HCT116 (cell line): ENCODE measurements around the gene IL19. TPM values are rescaled to one million over a fixed set of nuclear protein-coding genes. Genes with fewer than 3 reads are reported as not detected.

Source experiments
- ATAC-seq: fragments of 200-7000 bp; cut with Tn5 transposase; 2 replicates; pipeline ENCODE4 v1.9.1; 2020; ENCODE audit warnings: mild to moderate bottlenecking, moderate library complexity
- BruUV-seq: library from RNA; stranded (reverse); fragments of 400-500 nt; replicated peaks from 2 replicates; lab custom pipeline; 2021; lab: Mats Ljungman, UMichigan
- CTCF ChIA-PET: fragments of 300-600 bp; sonication (Branson Sonifier 250); formaldehyde crosslinking; loops from one replicate; lab custom pipeline; 2021; ENCODE audit warnings: antibody characterized with exemption; lab: Charles Lee
- POLR2A ChIA-PET: fragments of 300-600, 350-600 bp; sonication (Branson Sonifier 250); formaldehyde crosslinking; loops from one replicate; lab custom pipeline; 2021; ENCODE audit warnings: antibody characterized with exemption; lab: Charles Lee
- RAD21 ChIA-PET, 2 experiments: fragments of 300-600 bp; sonication (Branson Sonifier 250); formaldehyde crosslinking; loops; one replicate each; lab custom pipeline; 2023; ENCODE audit warnings: low total read pairs in 2 of 2; ENCODE audit not compliant: uncharacterized antibody in 2 of 2, unreplicated experiment in 2 of 2, low non-redundant PET in 1 of 2; lab: Charles Lee
- DNase-seq: peaks from one replicate; pipeline ENCODE4 v3.0.0-alpha.2; 2010; ENCODE audit warnings: low read depth, low spot score
- H2AFZ ChIP-seq: fragments of 200-600 bp; shearing (Covaris generic), sonication (generic); 2 replicates; pipeline ENCODE4 v1.6.1; 2017; ENCODE audit warnings: low read depth, mixed run types, mixed read lengths, antibody characterized with exemption, low read length; ENCODE audit not compliant: poor library complexity, severe bottlenecking
- H3K27ac ChIP-seq: 2 replicates; pipeline ENCODE4 v1.5.1; 2012; ENCODE audit warnings: low read depth, low read length
- H3K27me3 ChIP-seq: fragments of 200-600 bp; sonication (generic); 2 replicates; pipeline ENCODE4 v1.6.1; 2016; ENCODE audit warnings: mixed run types, low read length, mixed read lengths; ENCODE audit not compliant: insufficient read depth
- H3K36me3 ChIP-seq, 2 experiments: fragments of 200-500 bp in 1 of 2; fragments of 200-600 bp in 1 of 2; sonication (Bioruptor generic) in 1 of 2; sonication (generic) in 1 of 2; 2 replicates each; pipeline versions ENCODE4 v1.5.1 to v1.6.1; 2014 to 2016; ENCODE audit warnings: low read length in 2 of 2, inconsistent platforms in 1 of 2, mixed read lengths in 1 of 2, mixed run types in 1 of 2; ENCODE audit not compliant: insufficient read depth in 2 of 2, control insufficient read depth in 1 of 2
- H3K4me1 ChIP-seq, 2 experiments: fragments of 200-600 bp in 1 of 2; sonication (generic) in 1 of 2; 2 replicates each; pipeline versions ENCODE4 v1.5.1 to v1.6.1; 2012 to 2017; ENCODE audit warnings: low read length in 2 of 2, inconsistent platforms in 1 of 2, mild to moderate bottlenecking in 1 of 2, mixed read lengths in 1 of 2, mixed run types in 1 of 2, moderate library complexity in 1 of 2; ENCODE audit not compliant: insufficient read depth in 2 of 2, control insufficient read depth in 1 of 2
- H3K4me2 ChIP-seq: fragments of 200-600 bp; sonication (generic); 2 replicates; pipeline ENCODE4 v1.6.1; 2017; ENCODE audit warnings: mixed run types, low read length, mixed read lengths
- H3K4me3 ChIP-seq, 2 experiments: fragments of 200-600 bp in 1 of 2; sonication (generic) in 1 of 2; replicated peaks in 1 of 2; 2 replicates each; pipeline ENCODE4 v1.5.1; 2011 to 2016; ENCODE audit warnings: low read length in 2 of 2, control low read depth in 1 of 2, low read depth in 1 of 2, mild to moderate bottlenecking in 1 of 2, mixed read lengths in 1 of 2, mixed run types in 1 of 2
- H3K79me2 ChIP-seq: fragments of 200-600 bp; sonication (generic); 2 replicates; pipeline ENCODE4 v1.6.1; 2017; ENCODE audit warnings: mild to moderate bottlenecking, mixed run types, low read length, moderate library complexity, mixed read lengths; ENCODE audit not compliant: insufficient read depth
- H3K9ac ChIP-seq: fragments of 200-600 bp; sonication (generic); 2 replicates; pipeline ENCODE4 v1.6.1; 2016; ENCODE audit warnings: low read length, mixed read lengths
- H3K9me2 ChIP-seq: fragments of 200-600 bp; sonication (generic), shearing (Covaris generic); 2 replicates; pipeline ENCODE4 v1.6.1; 2017; ENCODE audit warnings: mixed run types, mild to moderate bottlenecking, moderate library complexity; ENCODE audit not compliant: insufficient read depth
- H3K9me3 ChIP-seq, 2 experiments: fragments of 200-500 bp in 1 of 2; fragments of 200-600 bp in 1 of 2; sonication (Bioruptor generic) in 1 of 2; sonication (generic) in 1 of 2; 2 replicates each; pipeline ENCODE4 v1.6.1; 2014 to 2017; ENCODE audit warnings: low read length in 2 of 2, mixed read lengths in 2 of 2, inconsistent platforms in 1 of 2, low read depth in 1 of 2, mild to moderate bottlenecking in 1 of 2, mixed run types in 1 of 2, moderate library complexity in 1 of 2; ENCODE audit not compliant: control insufficient read depth in 1 of 2, insufficient read depth in 1 of 2
- H4K20me1 ChIP-seq: fragments of 200-600 bp; sonication (generic), shearing (Covaris generic); 2 replicates; pipeline ENCODE4 v1.6.1; 2017; ENCODE audit warnings: mixed run types, mild to moderate bottlenecking, moderate library complexity; ENCODE audit not compliant: insufficient read depth
- CBX3 ChIP-seq: IDR thresholded peaks from 2 replicates; pipeline ENCODE4 v1.6.1; 2012; ENCODE audit warnings: low read depth
- EGR1 ChIP-seq: IDR thresholded peaks from 2 replicates; pipeline ENCODE4 v1.6.1; 2012; ENCODE audit warnings: low read depth
- ELF1 ChIP-seq: IDR thresholded peaks from 2 replicates; pipeline ENCODE4 v1.6.1; 2012; ENCODE audit warnings: low read depth, borderline replicate concordance
- EZH2 ChIP-seq: fragments of 200-600 bp; sonication (generic); IDR thresholded peaks from 2 replicates; pipeline ENCODE4 v1.6.1; 2017; ENCODE audit warnings: antibody characterized with exemption, mixed run types
- POLR2A ChIP-seq: IDR thresholded peaks from 2 replicates; pipeline ENCODE4 v1.7.0; 2011; ENCODE audit warnings: borderline replicate concordance; ENCODE audit not compliant: insufficient read depth, insufficient read length; ENCODE audit errors: extremely low read depth
- SIN3A ChIP-seq: IDR thresholded peaks from 2 replicates; pipeline ENCODE4 v1.6.1; 2012; ENCODE audit warnings: low read depth
- SP1 ChIP-seq: IDR thresholded peaks from 2 replicates; pipeline ENCODE4 v1.6.1; 2012; ENCODE audit warnings: low read depth
- ZNF274 ChIP-seq: fragments of 200-500 bp; sonication (Bioruptor generic); IDR thresholded peaks from 2 replicates; pipeline ENCODE4 v1.6.1; 2014; ENCODE audit warnings: mild to moderate bottlenecking, low read depth, low read length, inconsistent platforms
- intact Hi-C: fragments of 100-400 bp; cut with micrococcal nuclease; formaldehyde crosslinking; loops from 2 replicates; pipeline ENCODE4 v1.10.0; 2022
- total RNA-seq: library from RNA; stranded (reverse); gene quantifications from one replicate; pipeline ENCODE4 v1.2.1, GENCODE V29; 2021; ENCODE audit not compliant: unreplicated experiment
- TF ChIP-seq, protein P1 (sequence below): IDR thresholded peaks from 2 replicates; pipeline ENCODE4 v1.6.1; 2012
- TF ChIP-seq, protein P2 (sequence below): IDR thresholded peaks from 2 replicates; pipeline ENCODE4 v1.6.1; 2012

The IL19 gene
- total RNA-seq, 1 experiment from 2014 or later, result not detected

DNA sequence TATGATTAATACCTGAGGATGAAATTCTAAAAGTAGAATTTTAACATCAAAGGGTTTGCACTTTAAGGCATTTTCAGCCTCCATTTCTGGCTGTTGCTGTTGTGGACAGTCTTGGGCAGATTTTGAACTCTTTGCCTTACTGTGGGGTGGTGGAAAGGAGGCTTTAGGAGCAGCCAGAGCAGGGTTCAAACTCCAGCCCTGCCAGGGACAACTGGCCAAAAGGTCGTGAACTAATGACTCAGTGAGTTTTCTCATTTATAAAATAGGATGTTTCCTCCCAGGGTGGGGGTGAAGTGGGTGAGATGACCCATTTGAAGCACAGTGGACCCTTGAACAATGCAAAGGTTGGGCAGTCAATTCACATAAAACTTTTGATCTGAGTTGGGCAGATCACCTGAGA lies 49.1 kb upstream of the IL19 start:
- H3K36me3 ChIP-seq, result no peaks in the 10 kb centered on the region
- ChIA-PET CTCF (no interaction called here), POLR2A (interaction anchor here (1.0 kb wide), 1 partner anchor 10 kb away, joined by 3 read pairs; no protein-coding TSS in a partner anchor), RAD21 (no interaction called here)
- H4K20me1 ChIP-seq, result no peaks in the 10 kb centered on the region
- BruUV-seq, result no TSS peak
- no peaks in the 10 kb centered on the region for H3K27me3 ChIP-seq
- ATAC-seq (no peak), DNase-seq (no peak)
- H3K4me2 ChIP-seq, result no peak overlapping the region
- H3K4me3 ChIP-seq, result no peak overlapping the region
- TF ChIP-seq CBX3, result no peak
- no peak for TF ChIP-seq ELF1
- no peak for TF ChIP-seq POLR2A
- no peak for TF ChIP-seq EGR1
- TF ChIP-seq ZNF274, result no peak
- TF ChIP-seq, protein P1, sequence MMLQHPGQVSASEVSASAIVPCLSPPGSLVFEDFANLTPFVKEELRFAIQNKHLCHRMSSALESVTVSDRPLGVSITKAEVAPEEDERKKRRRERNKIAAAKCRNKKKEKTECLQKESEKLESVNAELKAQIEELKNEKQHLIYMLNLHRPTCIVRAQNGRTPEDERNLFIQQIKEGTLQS, result no peak
- no peak for TF ChIP-seq SIN3A
- TF ChIP-seq, protein P2, sequence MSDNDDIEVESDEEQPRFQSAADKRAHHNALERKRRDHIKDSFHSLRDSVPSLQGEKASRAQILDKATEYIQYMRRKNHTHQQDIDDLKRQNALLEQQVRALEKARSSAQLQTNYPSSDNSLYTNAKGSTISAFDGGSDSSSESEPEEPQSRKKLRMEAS, result no peak
- TF ChIP-seq EZH2, result no peak
- H3K79me2 ChIP-seq, result peaks cover 69% of the 10 kb centered on the region
- no peaks in the 10 kb centered on the region for H3K9me3 ChIP-seq
- H2AFZ ChIP-seq, result no peak overlapping the region
- H3K9me2 ChIP-seq, result no peaks in the 10 kb centered on the region
- intact Hi-C loops, result no loop called here
- peaks cover 0 to 16% of the 10 kb centered on the region in 2 experiments; a peak in 1 of 4 replicates for H3K4me1 ChIP-seq
- H3K9ac ChIP-seq, result no peak overlapping the region
- H3K27ac ChIP-seq, result no peak overlapping the region

DNA sequence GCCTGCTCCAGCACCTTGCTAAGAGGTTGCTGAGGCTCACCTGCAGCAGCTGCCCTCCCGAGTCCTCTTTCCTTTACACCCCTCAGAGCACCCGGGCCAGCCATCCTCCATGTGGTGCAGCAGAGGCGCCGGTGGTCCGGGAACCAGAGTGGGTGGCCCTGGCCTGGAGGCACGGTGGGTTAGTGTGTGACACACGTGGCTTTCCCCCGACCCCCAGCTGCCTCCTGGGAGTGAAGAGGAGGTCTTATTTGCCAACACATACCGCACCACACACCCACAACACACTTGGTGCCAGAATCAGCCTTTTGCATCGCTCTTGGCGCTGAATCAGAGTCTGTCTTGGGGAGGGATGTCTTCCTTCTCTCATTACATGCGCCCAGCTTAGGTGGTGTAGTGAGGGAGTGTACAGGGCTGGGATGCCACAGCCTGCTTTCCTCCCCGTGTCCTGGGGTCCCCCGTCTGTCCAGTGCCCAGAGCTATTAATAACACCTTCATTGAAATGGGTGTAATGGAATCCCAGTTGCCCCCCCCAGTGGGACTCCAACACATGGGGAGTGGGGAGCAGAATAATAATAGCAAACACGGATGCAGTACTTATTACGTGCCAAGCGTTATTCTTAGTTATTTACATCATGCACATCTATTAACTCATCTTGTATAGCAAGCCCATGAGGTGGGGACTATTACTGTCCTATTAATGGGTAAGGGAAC lies 47.7 kb upstream of the IL19 start:
- ATAC-seq, result no peak
- TF ChIP-seq, protein P2, result no peak
- no peak for TF ChIP-seq SP1
- Histone ChIP-seq H3K9me3 (no peaks in the 10 kb centered on the region), H3K79me2 (peaks cover 63% of the 10 kb centered on the region), H3K4me2 (no peak overlapping the region), H3K9ac (no peak overlapping the region), H3K9me2 (no peaks in the 10 kb centered on the region), H3K27me3 (no peaks in the 10 kb centered on the region), H4K20me1 (no peaks in the 10 kb centered on the region), H2AFZ (no peak overlapping the region), H3K4me1 (peaks cover 0 to 16% of the 10 kb centered on the region in 2 experiments; a peak in 1 of 4 replicates), H3K36me3 (no peaks in the 10 kb centered on the region), H3K27ac (no peak overlapping the region), H3K4me3 (no peak overlapping the region)
- no peak for DNase-seq
- BruUV-seq, result no TSS peak
- CTCF ChIA-PET, result no interaction called here
- RAD21 ChIA-PET, result no interaction called here
- POLR2A ChIA-PET, result no interaction called here
- intact Hi-C loops, result no loop called here
